ENCODE results near the gene IL1RAPL2.

GRCh38 chrX:105228602-105229001 is 662.6 kb downstream of the IL1RAPL2 start:
- TF ChIP-seq POLR2A (IDR thresholded peaks at IDR 0.05) (no peak), CTCF (IDR thresholded peaks at IDR 0.05) (no peak), POLR2AphosphoS5 (IDR thresholded peaks at IDR 0.05) (no peak)

Measured in transverse colon (tissue), 4 donors.